ENCODE results near the gene ABCC2.

GRCh38 chr10:99756159-99756558, 26.3 kb upstream of the ABCC2 start:
- TF ChIP-seq CTCF (conservative IDR thresholded peaks at IDR 0.05 in 1 of 2, IDR thresholded peaks at IDR 0.05 in 1 of 2; ENCODE audit: low read depth in 1 of 2, low read length in 2 of 2) (no peak), EZH2 (IDR thresholded peaks at IDR 0.05; ENCODE audit: low read length, missing control alignments) (no peak)
